HepG2 (cell line): Measurements from ENCODE around the gene TMIGD2. TPM values are rescaled to one million over a fixed set of nuclear protein-coding genes. Genes with fewer than 3 reads are reported as not detected.

Source experiments
- CEBPG ChIP-seq: IDR thresholded peaks from 2 replicates; pipeline ENCODE4 v1.6.1; 2016
- DPF2 ChIP-seq: sonication (generic); formaldehyde crosslinking; IDR thresholded peaks from 2 replicates; pipeline ENCODE4 v1.4.0; 2020; ENCODE audit warnings: mild to moderate bottlenecking, low read depth, missing genetic modification reagents, borderline replicate concordance
- PITX1 ChIP-seq: sonication (generic); formaldehyde crosslinking; IDR thresholded peaks from 2 replicates; pipeline ENCODE4 v1.5.1; 2020; ENCODE audit warnings: mild to moderate bottlenecking, missing genetic modification reagents
- REPIN1 ChIP-seq: sonication (generic); formaldehyde crosslinking; IDR thresholded peaks from 2 replicates; pipeline ENCODE4 v1.8.0; 2022; ENCODE audit warnings: missing genetic modification reagents, low read depth, mild to moderate bottlenecking, borderline replicate concordance
- RXRB ChIP-seq: IDR thresholded peaks from 2 replicates; pipeline ENCODE4 v1.6.1; 2016; ENCODE audit warnings: borderline replicate concordance, missing genetic modification reagents, missing compliant biosample characterization
- SNRNP70 ChIP-seq: fragments of 200-400 bp; formaldehyde crosslinking; IDR thresholded peaks from 2 replicates; pipeline ENCODE4 v1.6.1; 2017; ENCODE audit warnings: mild to moderate bottlenecking, low read depth, low read length, moderate library complexity
- SPEN ChIP-seq: sonication (generic); formaldehyde crosslinking; IDR thresholded peaks from 2 replicates; pipeline ENCODE4 v1.5.1; 2020; ENCODE audit warnings: low read depth, mild to moderate bottlenecking, missing genetic modification reagents
- TBX3 ChIP-seq: fragments of 450-650 bp; IDR thresholded peaks from 2 replicates; pipeline ENCODE4 v1.6.1; 2017; ENCODE audit warnings: antibody characterized with exemption, mild to moderate bottlenecking, inconsistent platforms, borderline replicate concordance
- THAP11 ChIP-seq: IDR thresholded peaks from 2 replicates; pipeline ENCODE4 v1.6.1; 2016; ENCODE audit warnings: missing biosample characterization, missing genetic modification reagents
- ZMYM3 ChIP-seq: sonication (generic); formaldehyde crosslinking; IDR thresholded peaks from 2 replicates; pipeline ENCODE4 v1.5.1; 2020; ENCODE audit warnings: mild to moderate bottlenecking, missing genetic modification reagents
- ZNF44 ChIP-seq: sonication (generic); formaldehyde crosslinking; IDR thresholded peaks from 2 replicates; pipeline ENCODE4 v1.5.1; 2020; ENCODE audit warnings: mild to moderate bottlenecking, missing genetic modification reagents
- ZNF781 ChIP-seq: sonication (generic); formaldehyde crosslinking; IDR thresholded peaks from 2 replicates; pipeline ENCODE4 v1.5.1; 2020; ENCODE audit warnings: borderline replicate concordance, mild to moderate bottlenecking, missing genetic modification reagents; ENCODE audit errors: not compliant biosample characterization
- ZNF792 ChIP-seq: IDR thresholded peaks from 2 replicates; pipeline ENCODE4 v1.6.1; 2016
- polyA plus RNA-seq, 8 experiments: library from polyadenylated mRNA; depleted of rRNA in 3 of 8; stranded (reverse) in 7 of 8; unstranded in 1 of 8; fragments of >200 nt; fragmentation: Illumina TruSeq in 4 of 8; extraction: Trizol in 4 of 8; gene quantifications; 2 replicates each; pipeline versions ENCODE4 v1.2.1 to v1.2.3, GENCODE V29; 2011 to 2016; ENCODE audit warnings: low read depth in 4 of 8, missing spikeins in 1 of 8, mixed read lengths in 1 of 8; ENCODE audit not compliant: insufficient read depth in 1 of 8
- total RNA-seq, 5 experiments: library from RNA; depleted of rRNA; stranded (reverse); fragments of >200 nt; fragmentation: Illumina TruSeq; extraction: Trizol; gene quantifications; 2 replicates each; pipeline ENCODE4 v1.2.3, GENCODE V29; 2016; ENCODE audit warnings: low read depth in 1 of 5
- TF ChIP-seq, protein P1 (sequence below): sonication (generic); formaldehyde crosslinking; IDR thresholded peaks from 2 replicates; pipeline ENCODE4 v1.4.0; 2020; ENCODE audit warnings: mild to moderate bottlenecking, missing genetic modification reagents, borderline replicate concordance
- TF ChIP-seq, protein P2 (sequence below): IDR thresholded peaks from 2 replicates; pipeline ENCODE4 v1.6.1; 2016; ENCODE audit warnings: control low read depth
- TF ChIP-seq, protein P3 (sequence below): IDR thresholded peaks from 2 replicates; pipeline ENCODE4 v1.6.1; 2016
- TF ChIP-seq, protein P4 (sequence below): sonication (generic); formaldehyde crosslinking; IDR thresholded peaks from 2 replicates; pipeline ENCODE4 v1.4.0; 2020; ENCODE audit warnings: mild to moderate bottlenecking, missing genetic modification reagents
- TF ChIP-seq, protein P5 (sequence below): sonication (generic); formaldehyde crosslinking; IDR thresholded peaks from 2 replicates; pipeline ENCODE4 v1.4.0; 2020; ENCODE audit warnings: missing genetic modification reagents

The TMIGD2 gene
- total and polyA plus RNA-seq, 2 of the 13 experiments (the other 11 are each of a cell fraction or from before 2014, with no cell fraction given) = 0.11 to 1.0 TPM

DNA sequence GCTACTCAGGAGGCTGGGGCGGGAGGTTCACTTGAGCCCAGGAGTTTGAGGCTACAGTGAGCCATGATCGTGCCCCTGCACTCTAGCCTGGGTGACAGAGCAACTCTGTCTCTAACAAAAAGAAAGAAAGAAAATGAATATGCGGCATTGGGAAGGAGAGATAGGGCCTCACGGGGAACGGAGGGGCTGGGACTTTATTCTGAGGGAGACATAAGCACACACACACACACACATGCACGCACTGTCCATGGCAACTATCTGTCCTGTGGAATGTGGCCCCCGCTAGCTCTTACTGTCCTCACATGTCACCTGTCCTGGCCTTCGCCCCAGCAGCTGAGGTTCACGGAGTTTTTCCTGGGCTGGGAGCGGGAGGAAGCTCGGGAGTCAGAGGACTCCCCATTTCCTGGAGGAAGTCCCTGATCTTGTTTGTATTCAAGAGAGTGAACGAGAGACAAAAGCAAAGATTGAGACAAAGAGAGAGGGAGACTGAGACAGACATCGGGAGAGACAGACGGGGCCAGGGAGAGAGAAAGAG, 35.8 kb upstream of the TMIGD2 start (continued):
- TF ChIP-seq, protein P1, sequence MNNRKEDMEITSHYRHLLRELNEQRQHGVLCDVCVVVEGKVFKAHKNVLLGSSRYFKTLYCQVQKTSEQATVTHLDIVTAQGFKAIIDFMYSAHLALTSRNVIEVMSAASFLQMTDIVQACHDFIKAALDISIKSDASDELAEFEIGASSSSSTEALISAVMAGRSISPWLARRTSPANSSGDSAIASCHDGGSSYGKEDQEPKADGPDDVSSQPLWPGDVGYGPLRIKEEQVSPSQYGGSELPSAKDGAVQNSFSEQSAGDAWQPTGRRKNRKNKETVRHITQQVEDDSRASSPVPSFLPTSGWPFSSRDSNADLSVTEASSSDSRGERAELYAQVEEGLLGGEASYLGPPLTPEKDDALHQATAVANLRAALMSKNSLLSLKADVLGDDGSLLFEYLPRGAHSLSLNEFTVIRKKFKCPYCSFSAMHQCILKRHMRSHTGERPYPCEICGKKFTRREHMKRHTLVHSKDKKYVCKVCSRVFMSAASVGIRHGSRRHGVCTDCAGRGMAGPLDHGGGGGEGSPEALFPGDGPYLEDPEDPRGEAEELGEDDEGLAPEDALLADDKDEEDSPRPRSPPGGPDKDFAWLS (CRISPR knock-in tag) = no peak
- 0 out of 2 replicates have a peak, but pooled peaks have one; percentile 5 for TF ChIP-seq CEBPG (CRISPR knock-in tag)
- TF ChIP-seq REPIN1 (CRISPR knock-in tag) = 0 out of 2 replicates have a peak, but pooled peaks have one; percentile 25
- peak; percentile 63; the same call in 1 of the 2 replicates for TF ChIP-seq SPEN (CRISPR knock-in tag)
- peak; percentile 76; the same call in 1 of the 2 replicates for TF ChIP-seq PITX1 (CRISPR knock-in tag)
- peak; percentile 8; the same call in 1 of the 2 replicates for TF ChIP-seq THAP11 (CRISPR knock-in tag)
- TF ChIP-seq, protein P2, sequence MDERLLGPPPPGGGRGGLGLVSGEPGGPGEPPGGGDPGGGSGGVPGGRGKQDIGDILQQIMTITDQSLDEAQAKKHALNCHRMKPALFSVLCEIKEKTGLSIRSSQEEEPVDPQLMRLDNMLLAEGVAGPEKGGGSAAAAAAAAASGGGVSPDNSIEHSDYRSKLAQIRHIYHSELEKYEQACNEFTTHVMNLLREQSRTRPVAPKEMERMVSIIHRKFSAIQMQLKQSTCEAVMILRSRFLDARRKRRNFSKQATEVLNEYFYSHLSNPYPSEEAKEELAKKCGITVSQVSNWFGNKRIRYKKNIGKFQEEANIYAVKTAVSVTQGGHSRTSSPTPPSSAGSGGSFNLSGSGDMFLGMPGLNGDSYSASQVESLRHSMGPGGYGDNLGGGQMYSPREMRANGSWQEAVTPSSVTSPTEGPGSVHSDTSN (CRISPR knock-in tag) = no peak
- TF ChIP-seq ZMYM3 = peak; percentile 70
- TF ChIP-seq TBX3 = no peak
- TF ChIP-seq, protein P3, sequence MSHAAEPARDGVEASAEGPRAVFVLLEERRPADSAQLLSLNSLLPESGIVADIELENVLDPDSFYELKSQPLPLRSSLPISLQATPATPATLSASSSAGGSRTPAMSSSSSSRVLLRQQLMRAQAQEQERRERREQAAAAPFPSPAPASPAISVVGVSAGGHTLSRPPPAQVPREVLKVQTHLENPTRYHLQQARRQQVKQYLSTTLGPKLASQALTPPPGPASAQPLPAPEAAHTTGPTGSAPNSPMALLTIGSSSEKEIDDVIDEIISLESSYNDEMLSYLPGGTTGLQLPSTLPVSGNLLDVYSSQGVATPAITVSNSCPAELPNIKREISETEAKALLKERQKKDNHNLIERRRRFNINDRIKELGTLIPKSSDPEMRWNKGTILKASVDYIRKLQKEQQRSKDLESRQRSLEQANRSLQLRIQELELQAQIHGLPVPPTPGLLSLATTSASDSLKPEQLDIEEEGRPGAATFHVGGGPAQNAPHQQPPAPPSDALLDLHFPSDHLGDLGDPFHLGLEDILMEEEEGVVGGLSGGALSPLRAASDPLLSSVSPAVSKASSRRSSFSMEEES (CRISPR knock-in tag) = peak; percentile 60
- TF ChIP-seq SNRNP70 = no peak
- 0 out of 2 replicates have a peak, but pooled peaks have one; percentile 39 for TF ChIP-seq ZNF44 (CRISPR knock-in tag)
- TF ChIP-seq, protein P4, sequence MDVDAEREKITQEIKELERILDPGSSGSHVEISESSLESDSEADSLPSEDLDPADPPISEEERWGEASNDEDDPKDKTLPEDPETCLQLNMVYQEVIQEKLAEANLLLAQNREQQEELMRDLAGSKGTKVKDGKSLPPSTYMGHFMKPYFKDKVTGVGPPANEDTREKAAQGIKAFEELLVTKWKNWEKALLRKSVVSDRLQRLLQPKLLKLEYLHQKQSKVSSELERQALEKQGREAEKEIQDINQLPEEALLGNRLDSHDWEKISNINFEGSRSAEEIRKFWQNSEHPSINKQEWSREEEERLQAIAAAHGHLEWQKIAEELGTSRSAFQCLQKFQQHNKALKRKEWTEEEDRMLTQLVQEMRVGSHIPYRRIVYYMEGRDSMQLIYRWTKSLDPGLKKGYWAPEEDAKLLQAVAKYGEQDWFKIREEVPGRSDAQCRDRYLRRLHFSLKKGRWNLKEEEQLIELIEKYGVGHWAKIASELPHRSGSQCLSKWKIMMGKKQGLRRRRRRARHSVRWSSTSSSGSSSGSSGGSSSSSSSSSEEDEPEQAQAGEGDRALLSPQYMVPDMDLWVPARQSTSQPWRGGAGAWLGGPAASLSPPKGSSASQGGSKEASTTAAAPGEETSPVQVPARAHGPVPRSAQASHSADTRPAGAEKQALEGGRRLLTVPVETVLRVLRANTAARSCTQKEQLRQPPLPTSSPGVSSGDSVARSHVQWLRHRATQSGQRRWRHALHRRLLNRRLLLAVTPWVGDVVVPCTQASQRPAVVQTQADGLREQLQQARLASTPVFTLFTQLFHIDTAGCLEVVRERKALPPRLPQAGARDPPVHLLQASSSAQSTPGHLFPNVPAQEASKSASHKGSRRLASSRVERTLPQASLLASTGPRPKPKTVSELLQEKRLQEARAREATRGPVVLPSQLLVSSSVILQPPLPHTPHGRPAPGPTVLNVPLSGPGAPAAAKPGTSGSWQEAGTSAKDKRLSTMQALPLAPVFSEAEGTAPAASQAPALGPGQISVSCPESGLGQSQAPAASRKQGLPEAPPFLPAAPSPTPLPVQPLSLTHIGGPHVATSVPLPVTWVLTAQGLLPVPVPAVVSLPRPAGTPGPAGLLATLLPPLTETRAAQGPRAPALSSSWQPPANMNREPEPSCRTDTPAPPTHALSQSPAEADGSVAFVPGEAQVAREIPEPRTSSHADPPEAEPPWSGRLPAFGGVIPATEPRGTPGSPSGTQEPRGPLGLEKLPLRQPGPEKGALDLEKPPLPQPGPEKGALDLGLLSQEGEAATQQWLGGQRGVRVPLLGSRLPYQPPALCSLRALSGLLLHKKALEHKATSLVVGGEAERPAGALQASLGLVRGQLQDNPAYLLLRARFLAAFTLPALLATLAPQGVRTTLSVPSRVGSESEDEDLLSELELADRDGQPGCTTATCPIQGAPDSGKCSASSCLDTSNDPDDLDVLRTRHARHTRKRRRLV (CRISPR knock-in tag) = no peak
- TF ChIP-seq ZNF781 (CRISPR knock-in tag) = peak; percentile 48
- peak; percentile 76 for TF ChIP-seq RXRB (CRISPR knock-in tag)
- no peak for TF ChIP-seq DPF2 (CRISPR knock-in tag)
- peak; percentile 42; the same call in 1 of the 2 replicates for TF ChIP-seq ZNF792 (CRISPR knock-in tag)
- TF ChIP-seq, protein P5, sequence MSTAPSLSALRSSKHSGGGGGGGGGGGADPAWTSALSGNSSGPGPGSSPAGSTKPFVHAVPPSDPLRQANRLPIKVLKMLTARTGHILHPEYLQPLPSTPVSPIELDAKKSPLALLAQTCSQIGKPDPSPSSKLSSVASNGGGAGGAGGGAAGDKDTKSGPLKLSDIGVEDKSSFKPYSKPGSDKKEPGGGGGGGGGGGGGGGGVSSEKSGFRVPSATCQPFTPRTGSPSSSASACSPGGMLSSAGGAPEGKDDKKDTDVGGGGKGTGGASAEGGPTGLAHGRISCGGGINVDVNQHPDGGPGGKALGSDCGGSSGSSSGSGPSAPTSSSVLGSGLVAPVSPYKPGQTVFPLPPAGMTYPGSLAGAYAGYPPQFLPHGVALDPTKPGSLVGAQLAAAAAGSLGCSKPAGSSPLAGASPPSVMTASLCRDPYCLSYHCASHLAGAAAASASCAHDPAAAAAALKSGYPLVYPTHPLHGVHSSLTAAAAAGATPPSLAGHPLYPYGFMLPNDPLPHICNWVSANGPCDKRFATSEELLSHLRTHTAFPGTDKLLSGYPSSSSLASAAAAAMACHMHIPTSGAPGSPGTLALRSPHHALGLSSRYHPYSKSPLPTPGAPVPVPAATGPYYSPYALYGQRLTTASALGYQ (CRISPR knock-in tag) = no peak
